DND-41 (cell line): ENCODE data around the gene DCAKD.

Experiments used
- EZH2 ChIP-seq: IDR thresholded peaks from 3 replicates; pipeline ENCODE4 v1.6.1; 2012; ENCODE audit warnings: borderline replicate concordance, low read depth, mild to moderate bottlenecking, moderate library complexity, low read length, inconsistent platforms; ENCODE audit not compliant: severe bottlenecking
- TF ChIP-seq, protein P1 (sequence below): IDR thresholded peaks from 2 replicates; pipeline ENCODE4 v1.5.1; 2012; ENCODE audit warnings: borderline replicate concordance, low read length, moderate library complexity, mild to moderate bottlenecking; ENCODE audit not compliant: poor library complexity, severe bottlenecking; ENCODE audit errors: extremely low read depth

- TF ChIP-seq EZH2 = no peak
- TF ChIP-seq, protein P1, sequence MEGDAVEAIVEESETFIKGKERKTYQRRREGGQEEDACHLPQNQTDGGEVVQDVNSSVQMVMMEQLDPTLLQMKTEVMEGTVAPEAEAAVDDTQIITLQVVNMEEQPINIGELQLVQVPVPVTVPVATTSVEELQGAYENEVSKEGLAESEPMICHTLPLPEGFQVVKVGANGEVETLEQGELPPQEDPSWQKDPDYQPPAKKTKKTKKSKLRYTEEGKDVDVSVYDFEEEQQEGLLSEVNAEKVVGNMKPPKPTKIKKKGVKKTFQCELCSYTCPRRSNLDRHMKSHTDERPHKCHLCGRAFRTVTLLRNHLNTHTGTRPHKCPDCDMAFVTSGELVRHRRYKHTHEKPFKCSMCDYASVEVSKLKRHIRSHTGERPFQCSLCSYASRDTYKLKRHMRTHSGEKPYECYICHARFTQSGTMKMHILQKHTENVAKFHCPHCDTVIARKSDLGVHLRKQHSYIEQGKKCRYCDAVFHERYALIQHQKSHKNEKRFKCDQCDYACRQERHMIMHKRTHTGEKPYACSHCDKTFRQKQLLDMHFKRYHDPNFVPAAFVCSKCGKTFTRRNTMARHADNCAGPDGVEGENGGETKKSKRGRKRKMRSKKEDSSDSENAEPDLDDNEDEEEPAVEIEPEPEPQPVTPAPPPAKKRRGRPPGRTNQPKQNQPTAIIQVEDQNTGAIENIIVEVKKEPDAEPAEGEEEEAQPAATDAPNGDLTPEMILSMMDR = no peak
Observed at GRCh38 chr17:44979426-44979995, 71.9 kb downstream of the DCAKD start.
